ENCODE results near the gene TMEM51.

TMEM51 gene

GRCh38 chr1:15219280-15220023 lies 65.9 kb downstream of the TMEM51 start:
- DNase-seq: no peak

DNA sequence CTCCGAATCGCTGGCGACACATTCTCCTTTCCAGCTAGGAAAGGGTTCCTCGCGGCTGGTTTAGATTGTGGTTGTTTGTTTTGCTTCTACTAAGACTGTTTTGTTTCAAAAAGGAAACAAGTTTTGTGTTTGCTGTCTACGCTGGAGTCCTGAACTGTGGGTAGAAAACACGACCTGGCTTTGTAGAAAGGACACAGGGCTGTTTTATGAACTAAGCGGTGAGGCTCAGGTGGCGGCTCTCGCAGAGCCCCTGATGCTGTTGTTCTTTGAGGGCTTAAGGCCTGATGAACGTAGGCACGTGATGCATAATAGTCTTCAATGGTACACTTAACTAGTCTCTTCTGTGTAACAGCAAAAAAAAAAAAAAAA lies 66.5 kb downstream of the TMEM51 start:
- DNase-seq: no peak

DNA sequence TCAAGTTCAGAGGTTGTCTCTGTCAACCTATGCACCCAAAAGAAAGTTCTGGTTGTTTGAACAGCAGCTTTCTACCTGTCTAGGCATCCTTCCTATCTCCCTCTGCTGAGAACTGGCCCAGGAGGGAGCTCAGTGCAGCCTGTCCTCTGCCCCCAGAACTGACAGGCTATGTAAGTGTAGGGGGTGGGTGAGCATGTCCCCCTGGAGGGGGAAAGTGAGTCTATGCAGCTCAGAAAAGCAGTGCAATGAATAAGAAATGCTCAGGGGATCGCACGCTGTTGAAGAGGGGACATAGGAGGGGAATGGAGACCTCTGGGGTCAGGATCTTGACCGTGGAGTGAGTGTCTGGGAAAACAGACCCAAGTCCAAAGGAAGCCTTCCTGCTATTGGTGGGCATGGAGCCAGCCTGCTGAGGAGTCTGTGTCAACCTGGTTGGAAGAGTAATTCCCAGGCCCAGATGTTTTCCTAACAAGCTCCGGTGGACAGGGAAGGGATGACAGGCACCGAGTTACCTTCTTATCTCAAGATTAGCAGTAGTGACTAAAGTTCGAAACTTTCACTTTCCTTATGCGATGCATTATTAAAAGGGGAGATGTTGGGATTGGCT lies 67.4 kb downstream of the TMEM51 start:
- DNase-seq: no peak

DNA sequence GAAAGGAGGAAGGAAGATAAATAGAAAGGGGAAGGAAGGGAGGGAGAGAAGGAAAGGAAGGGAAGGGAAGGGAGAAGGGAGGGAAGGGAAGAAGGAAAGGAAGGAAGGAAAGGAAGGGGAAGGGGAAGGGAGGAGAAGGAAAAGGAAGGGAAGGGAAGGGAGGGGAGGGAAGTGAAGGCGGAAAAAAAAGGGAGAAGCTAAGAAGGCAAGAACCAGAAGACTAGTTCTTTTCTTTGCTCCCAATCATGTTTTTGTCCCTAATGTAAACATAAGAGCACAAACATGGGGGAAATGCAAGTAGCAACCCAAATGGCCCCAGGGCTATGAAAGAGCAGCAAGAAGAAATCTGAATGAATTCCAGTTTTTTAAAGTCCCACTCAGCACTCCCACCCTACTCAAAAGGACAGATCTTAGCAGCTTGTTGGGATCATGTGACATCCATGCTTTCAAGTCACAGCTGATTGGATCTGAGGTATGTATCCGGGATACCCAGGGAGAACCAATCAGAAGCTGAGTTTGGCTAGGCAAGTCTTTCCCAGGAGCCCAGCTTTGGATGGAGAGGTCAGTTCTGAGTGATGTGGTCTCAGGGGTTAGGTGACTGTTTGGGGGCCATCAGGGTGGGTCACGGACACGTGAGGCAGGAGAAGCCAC lies 69.2 kb downstream of the TMEM51 start:
- DNase-seq: no peak

DNA sequence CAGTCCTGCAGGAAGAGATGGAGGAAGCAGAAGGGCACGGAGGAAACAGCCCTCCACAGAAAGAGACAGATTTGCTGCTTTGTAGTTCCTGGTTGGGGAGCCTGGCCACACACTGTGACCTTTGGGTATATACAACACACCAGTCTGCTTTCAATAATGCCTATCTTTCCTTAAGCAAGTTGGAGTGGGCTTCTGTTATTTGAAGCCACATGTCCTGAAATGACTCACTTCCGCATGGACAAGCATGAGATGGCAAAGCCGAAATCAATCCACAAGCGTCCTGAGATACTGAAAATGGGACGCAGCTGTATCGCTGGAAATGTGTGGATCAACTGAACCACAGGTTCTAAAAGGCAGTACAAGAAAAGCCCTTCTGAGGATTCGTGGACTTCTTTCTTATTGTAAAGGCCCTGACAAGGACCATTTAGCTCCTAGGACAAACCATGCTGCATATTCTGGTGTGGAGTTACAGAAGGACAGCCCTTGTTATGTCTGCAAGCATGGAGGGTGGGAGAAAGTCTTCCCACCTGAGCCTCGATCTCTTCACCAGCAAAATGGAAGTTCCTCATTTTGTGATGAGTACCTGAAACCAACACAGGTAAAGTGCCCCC lies 70.8 kb downstream of the TMEM51 start:
- no peak for DNase-seq

GRCh38 chr1:15224974-15225373 lies 71.4 kb downstream of the TMEM51 start:
- no peak for DNase-seq

DNA sequence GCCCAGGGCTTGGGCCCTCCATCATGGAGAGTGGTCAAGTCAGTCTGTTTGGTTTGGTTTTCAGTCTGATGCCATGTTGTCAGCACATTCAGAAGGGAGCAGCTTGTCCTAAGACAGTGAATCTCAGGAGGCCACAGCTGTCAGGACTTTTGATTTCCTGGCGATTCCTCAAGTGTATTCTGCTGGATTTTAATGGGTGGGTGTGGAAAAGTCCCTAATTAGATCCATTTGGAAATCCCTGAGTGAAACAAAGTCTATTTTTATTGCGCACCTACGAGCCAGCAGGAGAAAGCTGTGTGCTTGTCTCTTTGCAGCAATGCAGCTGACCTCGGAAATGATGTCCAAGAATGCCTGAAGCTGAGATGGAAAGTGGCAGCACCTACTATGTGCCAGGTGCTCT lies 71.9 kb downstream of the TMEM51 start:
- no peak for DNase-seq

DNA sequence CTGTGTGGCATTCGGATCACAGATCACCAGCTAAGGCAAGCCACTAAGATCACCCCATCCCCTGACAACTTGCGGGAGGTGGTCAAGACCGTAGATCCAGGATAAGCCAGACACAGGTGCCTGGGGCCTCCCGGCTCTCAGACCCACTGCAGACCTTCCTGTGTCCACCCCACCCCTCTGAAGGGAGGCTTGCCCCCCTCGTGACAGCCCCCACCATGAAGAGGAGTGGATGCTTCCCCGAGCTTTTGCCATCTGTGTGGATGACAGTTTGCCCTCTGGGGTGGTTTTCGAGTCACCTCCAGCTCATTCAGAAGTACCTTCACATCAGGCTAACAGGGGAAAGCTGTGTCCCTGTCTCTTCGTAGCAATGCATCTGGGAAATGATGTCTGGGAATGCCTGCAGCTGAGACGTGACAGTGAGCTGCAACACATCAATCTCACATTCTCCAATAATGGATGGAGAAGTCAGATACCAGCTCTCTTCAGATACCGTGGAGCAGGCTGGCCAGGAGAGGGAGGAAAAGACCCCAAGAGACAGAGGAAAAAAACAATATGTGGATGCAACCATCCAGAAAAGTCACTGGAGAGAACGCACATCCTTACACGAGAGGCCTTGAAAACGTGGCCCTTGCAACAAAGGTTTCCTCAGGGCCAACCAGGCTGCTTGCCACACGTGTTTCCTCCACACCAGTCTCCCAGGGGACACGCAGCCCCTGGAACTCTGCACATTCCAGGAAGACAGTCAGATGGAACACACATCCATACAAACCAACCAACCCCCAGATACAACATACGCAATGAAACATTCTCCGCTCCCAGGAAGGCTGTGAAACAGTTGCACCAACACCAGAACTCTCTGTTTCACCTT lies 73.1 kb downstream of the TMEM51 start:
- DNase-seq: no peak

GRCh38 chr1:15229707-15230131 lies 76.2 kb downstream of the TMEM51 start:
- no peak for DNase-seq

DNA sequence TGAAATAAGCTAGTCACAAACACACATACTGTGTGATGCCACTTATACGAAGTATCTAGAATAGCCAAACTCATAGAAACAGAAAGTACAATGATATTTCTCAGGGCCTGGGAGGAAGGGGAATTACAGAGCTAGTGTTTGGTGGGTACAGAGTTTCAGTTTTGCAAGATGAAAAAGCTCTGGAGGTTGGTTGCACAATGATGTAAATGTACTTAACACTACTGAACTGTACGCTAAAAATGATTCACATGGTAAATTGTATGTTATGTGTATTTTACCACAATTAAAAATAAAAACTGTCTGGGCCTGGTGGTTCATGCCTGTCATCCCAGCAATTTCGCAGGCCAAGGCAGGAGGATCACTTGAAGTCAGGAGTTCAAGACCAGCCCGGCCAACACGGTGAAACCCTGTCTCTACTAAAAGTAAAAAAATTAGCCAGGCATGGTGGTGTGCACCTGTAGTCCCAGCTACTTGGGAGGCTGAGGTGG lies 78.2 kb downstream of the TMEM51 start:
- no peak for DNase-seq

- DNase-seq: no peak
Observed at GRCh38 chr1:15233689-15234088, 80.1 kb downstream of the TMEM51 start.

DNA sequence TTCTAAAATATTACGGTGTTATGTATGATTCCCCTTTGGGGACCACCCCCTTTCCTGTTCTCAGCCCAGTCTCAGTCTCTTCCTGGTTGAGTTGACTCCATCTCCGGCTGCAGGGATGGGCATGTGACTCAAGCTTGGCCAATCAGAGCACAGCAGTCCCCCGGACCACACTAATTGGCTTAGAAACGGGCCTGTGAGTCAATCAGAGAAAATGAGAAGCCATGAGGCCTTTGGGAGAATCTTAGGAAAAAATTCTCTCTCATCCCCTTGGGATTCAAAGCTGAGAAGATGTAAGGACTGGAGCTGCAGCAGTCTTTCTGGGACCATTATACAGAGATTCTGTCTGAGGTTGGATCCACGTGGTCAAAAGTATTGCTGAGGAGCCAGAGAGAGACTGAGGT lies 82.8 kb downstream of the TMEM51 start:
- no peak for DNase-seq

DNA sequence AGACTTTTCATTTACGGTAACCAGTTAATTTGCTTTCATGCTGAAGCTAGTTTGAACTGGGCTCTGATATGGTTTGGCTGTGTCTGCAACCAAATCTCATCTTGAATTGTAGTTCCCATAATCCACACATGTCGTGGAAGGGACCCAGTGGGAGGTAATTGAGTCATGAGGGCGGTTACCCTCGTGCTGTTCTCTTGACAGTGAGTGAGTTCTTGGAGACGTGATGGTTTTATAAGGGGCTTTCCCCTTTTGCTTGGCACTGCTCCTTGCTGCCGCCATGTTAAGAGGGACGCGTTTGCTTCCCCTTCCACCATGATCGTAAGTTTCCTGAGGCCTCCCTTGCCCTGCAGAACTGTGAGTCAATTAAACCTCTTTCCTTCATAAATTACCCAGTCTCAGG lies 83.2 kb downstream of the TMEM51 start:
- no peak for DNase-seq

DNA sequence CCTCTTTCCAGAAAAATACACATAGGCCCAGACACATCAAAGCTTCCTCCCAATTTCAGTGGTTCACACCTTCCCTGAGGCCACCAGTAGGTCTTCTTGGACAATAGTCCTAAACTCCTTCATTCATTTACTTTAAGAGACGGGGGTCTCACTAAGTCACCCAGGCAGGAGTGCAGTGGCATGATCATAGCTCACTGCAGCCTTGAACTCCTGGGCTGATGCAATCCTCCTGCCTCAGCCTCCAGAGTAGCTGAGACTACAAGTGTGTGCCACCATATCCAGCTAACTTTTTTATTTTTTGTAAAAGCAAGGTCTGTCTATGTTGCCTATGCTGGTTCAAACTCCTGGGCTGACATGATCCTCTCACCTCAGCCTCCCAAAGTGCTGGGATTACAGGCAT lies 85.2 kb downstream of the TMEM51 start:
- DNase-seq: no peak

GRCh38 chr1:15242766-15243165 lies 89.2 kb downstream of the TMEM51 start:
- DNase-seq: no peak

- no peak for DNase-seq
Observed at GRCh38 chr1:15243275-15244043, 89.9 kb downstream of the TMEM51 start.

DNA sequence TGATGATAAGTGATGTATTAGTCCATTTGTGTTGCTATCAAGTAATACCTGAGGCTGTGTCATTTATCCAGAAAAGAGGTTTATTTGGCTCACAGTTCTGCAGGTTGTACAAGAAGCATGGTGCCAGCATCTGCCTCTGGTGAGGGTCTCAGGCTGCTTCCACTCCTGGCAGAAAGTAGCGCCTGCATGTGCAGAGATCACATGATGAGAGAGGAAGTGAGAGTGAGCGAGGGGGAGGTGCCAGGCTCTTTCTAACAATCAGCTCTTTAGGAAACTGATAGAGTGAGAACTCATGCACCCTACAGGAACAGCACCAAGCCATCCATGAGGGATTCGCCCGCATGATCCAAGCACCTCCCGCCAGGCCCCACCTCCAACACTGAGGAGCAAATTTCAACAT lies 91.3 kb downstream of the TMEM51 start:
- no peak for DNase-seq

- no peak for DNase-seq
Observed at GRCh38 chr1:15245593-15246360, 92.2 kb downstream of the TMEM51 start.

DNA sequence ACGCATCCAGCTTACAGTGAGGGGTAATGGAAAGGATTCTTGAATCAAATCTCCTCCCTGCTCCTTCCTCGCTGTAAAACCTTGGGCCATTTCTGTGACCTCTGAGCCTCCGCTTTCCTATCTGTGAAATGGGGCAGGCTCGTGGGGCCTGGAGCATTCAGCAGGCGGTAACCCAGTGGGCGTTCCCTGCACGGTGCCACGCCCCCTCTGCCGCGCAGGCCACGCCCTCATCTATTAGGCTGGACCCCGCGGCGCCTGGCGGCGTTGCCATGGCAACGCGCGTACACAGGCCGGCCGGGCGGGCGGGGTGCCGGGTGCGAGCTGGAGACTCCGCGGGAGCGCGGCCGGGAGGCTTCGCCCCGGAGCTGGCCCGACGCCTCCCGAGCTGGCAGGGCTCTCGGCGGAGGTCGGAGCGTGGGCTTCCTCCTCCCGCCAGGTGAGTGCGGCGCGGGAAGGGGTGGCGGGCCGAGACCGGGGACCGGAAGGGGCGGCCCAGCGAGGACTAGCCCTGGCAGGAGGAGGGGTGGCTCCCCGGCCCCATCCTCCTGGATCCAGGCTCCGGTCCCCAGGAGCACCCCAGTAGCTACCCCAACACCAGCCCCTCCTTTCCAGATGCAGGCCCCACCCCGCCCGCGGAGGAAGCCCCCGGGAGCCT lies 93.5 kb downstream of the TMEM51 start, which contains the start of gene FHAD1:
FHAD1 (plus strand) TSS at position 264 of the 655 bp plus-strand sequence. CDS start 4,562 bp downstream, outside the sequence.
- peak; percentile 35 to 40 for DNase-seq

DNA sequence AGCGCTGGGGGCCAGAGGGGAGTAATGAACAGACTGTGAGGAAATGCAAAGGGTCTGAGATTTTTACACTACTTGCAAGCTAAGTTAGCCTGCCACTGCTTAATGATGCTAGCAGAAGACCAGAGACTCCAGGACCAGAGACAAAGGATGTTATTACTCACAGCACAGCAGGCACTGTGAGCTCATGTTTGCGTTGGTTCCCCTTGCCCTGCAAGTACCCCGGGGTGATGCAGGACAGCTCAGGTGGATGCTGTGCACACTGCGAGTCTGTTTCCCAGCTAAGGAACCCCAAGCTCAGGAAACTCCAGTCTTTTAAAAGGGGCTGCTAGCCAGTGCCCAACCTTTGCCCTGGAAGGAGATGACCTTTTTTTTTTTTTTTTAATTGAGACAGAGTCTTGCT lies 94.7 kb downstream of the TMEM51 start:
- DNase-seq: no peak
